Naive thymus-derived CD4-positive, alpha-beta T cell (primary cell): ENCODE data around the gene ZER1. TPM values are rescaled to one million over a fixed set of nuclear protein-coding genes. Genes with fewer than 3 reads are reported as not detected.
A peak's percentile ranks its signal among the peaks of the same experiment; 100 is the strongest.
"Not testable (repeated sequence)": the region's sequence is repeated elsewhere in the genome, so short reads cannot be mapped to it uniquely, and the experiment has no call there.

ENCODE experiments used
- ATAC-seq: fragments of 150-1000 bp; cut with Tn5 transposase; 2 replicates; pipeline ENCODE4 v1.10.0; 2021; ENCODE audit warnings: mild to moderate bottlenecking, moderate library complexity
- CTCF ChIA-PET: fragments of 350-600 bp; sonication (Branson Sonifier 250); formaldehyde crosslinking; loops from one replicate; lab custom pipeline; 2021; ENCODE audit warnings: antibody characterized with exemption; lab: Charles Lee
- POLR2A ChIA-PET: fragments of 350-600 bp; sonication (Branson Sonifier 250); formaldehyde crosslinking; loops from one replicate; lab custom pipeline; 2021; ENCODE audit warnings: antibody characterized with exemption, inconsistent platforms; lab: Charles Lee
- DNase-seq, 9 donors: peaks; one replicate each; pipeline versions ENCODE4 v3.0.0 to v3.0.0-alpha.2; 2020 to 2022; ENCODE audit warnings: mixed read lengths in 1 of 9
- H3K27ac ChIP-seq: one replicate; pipeline ENCODE4 v1.7.0; 2013; ENCODE audit warnings: mild to moderate bottlenecking, low read depth, low read length, moderate library complexity
- H3K27me3 ChIP-seq, 2 donors: one replicate each; pipeline ENCODE4 v1.7.0; 2013; ENCODE audit warnings: low read length in 2 of 2, mild to moderate bottlenecking in 2 of 2, moderate library complexity in 2 of 2; ENCODE audit not compliant: control insufficient read depth in 2 of 2, insufficient read depth in 2 of 2
- H3K36me3 ChIP-seq, 3 experiments: 1 replicate in 2 of 3; 2 replicates in 1 of 3; pipeline ENCODE4 v1.7.0; 2013; ENCODE audit warnings: low read length in 3 of 3, mild to moderate bottlenecking in 3 of 3, moderate library complexity in 1 of 3; ENCODE audit not compliant: insufficient read depth in 3 of 3, control insufficient read depth in 2 of 3
- H3K4me1 ChIP-seq, 2 donors: one replicate each; pipeline ENCODE4 v1.7.0; 2013; ENCODE audit warnings: low read length in 2 of 2, mild to moderate bottlenecking in 2 of 2, moderate library complexity in 1 of 2; ENCODE audit not compliant: control insufficient read depth in 2 of 2, insufficient read depth in 2 of 2
- H3K4me3 ChIP-seq: 2 replicates; pipeline ENCODE4 v1.7.0; 2013; ENCODE audit warnings: mild to moderate bottlenecking, low read length
- H3K9me3 ChIP-seq, 3 experiments: 1 replicate in 2 of 3; 2 replicates in 1 of 3; pipeline ENCODE4 v1.7.0; 2013; ENCODE audit warnings: low read length in 3 of 3; ENCODE audit not compliant: control insufficient read depth in 2 of 3
- H3K27ac Mint-ChIP-seq, 9 donors: one replicate each; pipeline ENCODE4 v1.8.0; 2020 to 2022; ENCODE audit warnings: mixed read lengths in 9 of 9, mild to moderate bottlenecking in 8 of 9, moderate library complexity in 5 of 9, inconsistent platforms in 2 of 9
- H3K27me3 Mint-ChIP-seq, 5 donors: one replicate each; pipeline ENCODE4 v1.8.0; 2021 to 2022; ENCODE audit warnings: mixed read lengths in 5 of 5, mild to moderate bottlenecking in 1 of 5
- H3K36me3 Mint-ChIP-seq, 5 donors: one replicate each; pipeline ENCODE4 v1.8.0; 2020 to 2022; ENCODE audit warnings: mixed read lengths in 5 of 5, mild to moderate bottlenecking in 3 of 5, inconsistent platforms in 1 of 5
- H3K4me1 Mint-ChIP-seq, 7 donors: one replicate each; pipeline ENCODE4 v1.8.0; 2020 to 2022; ENCODE audit warnings: mixed read lengths in 7 of 7, mild to moderate bottlenecking in 3 of 7, inconsistent platforms in 1 of 7
- H3K4me3 Mint-ChIP-seq, 10 donors: one replicate each; pipeline ENCODE4 v1.8.0; 2020 to 2022; ENCODE audit warnings: mild to moderate bottlenecking in 10 of 10, mixed read lengths in 10 of 10, moderate library complexity in 6 of 10, inconsistent platforms in 2 of 10
- H3K9me3 Mint-ChIP-seq, 11 donors: one replicate each; pipeline ENCODE4 v1.8.0; 2020 to 2022; ENCODE audit warnings: mixed read lengths in 11 of 11, mild to moderate bottlenecking in 4 of 11, inconsistent platforms in 1 of 11, moderate library complexity in 1 of 11
- intact Hi-C, 2 donors: fragments of 100-400 bp; cut with micrococcal nuclease; formaldehyde crosslinking; loops; one replicate each; pipeline ENCODE4 v1.15.1; 2023
- polyA plus RNA-seq, 2 donors: library from polyadenylated mRNA; unstranded; fragments of 300-500 nt; fragmentation: Illumina TruSeq; gene quantifications; one replicate each; pipeline ENCODE4 v1.2.3, GENCODE V29; 2021
- total RNA-seq, 6 experiments: library from RNA in 5 of 6; stranded (reverse) in 5 of 6; gene quantifications; 1 replicate in 5 of 6; 2 replicates in 1 of 6; pipeline ENCODE4 v1.2.3 and lab custom pipeline; 2021 to 2026

The ZER1 gene
- total and polyA plus RNA-seq, 7 experiments from 2014 or later = 22.7 to 57.7 (median 37.6) TPM

- Histone ChIP-seq H3K4me1 (peaks cover 13% of the 10 kb centered on the region in 2 donors), H3K9me3 (peaks cover 0 to 4% (median 0%) of the 10 kb centered on the region in 3 experiments), H3K4me3 (no peak overlapping the region), H3K36me3 (peaks cover 0 to 13% (median 0%) of the 10 kb centered on the region in 3 experiments), H3K27me3 (no peaks in the 10 kb centered on the region), H3K27ac (no peak overlapping the region)
- H3K4me3 Mint-ChIP-seq = peak overlapping the region in 6 of 10 donors; percentile 7 to 74 (median 35)
- H3K4me1 Mint-ChIP-seq = peaks cover 6 to 28% (median 19%) of the 10 kb centered on the region in 7 donors
- peaks cover 0 to 3% (median 0%) of the 10 kb centered on the region in 5 donors for H3K36me3 Mint-ChIP-seq
- peak overlapping the region in 7 of 9 donors; percentile 39 to 96 (median 71) for H3K27ac Mint-ChIP-seq
- peaks cover 0 to 5% (median 0%) of the 10 kb centered on the region in 11 donors for H3K9me3 Mint-ChIP-seq
- POLR2A ChIA-PET = interaction anchor here (0.6 to 1.3 kb wide), 4 partner anchors 8 to 101 kb away, joined by 3 to 4 read pairs (median 4); partner anchors contain the start of gene SPOUT1
- intact Hi-C loops = loop anchor here (5.0 kb wide), 1 partner anchor 83 kb away; the partner anchor contains the start of gene PKN3 (in 2 of the 2)
- CTCF ChIA-PET = no interaction called here
- no peaks in the 10 kb centered on the region for H3K27me3 Mint-ChIP-seq
- DNase-seq = no peak
- no peak for ATAC-seq
Observed at GRCh38 chr9:128785427-128785826, 13.7 kb upstream of the ZER1 start.

DNA sequence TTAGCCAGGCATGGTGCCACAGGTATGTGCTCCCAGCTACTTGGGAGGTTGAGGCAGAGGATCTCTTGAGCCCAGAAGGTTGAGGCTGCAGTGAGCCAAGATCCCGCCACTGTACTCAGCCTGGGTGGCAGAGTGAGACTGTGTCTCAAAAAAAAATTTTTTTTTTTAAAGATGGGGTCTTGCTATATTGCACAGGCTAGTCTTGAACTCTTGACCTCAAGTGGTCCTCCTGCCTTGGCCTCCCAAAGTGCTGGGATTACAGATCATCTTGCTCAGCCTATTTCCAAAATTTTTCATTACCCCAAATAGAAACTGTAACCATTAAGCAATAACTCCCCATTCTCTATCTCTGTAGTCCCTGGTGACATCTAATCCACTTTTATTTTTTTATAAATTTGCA is 10.9 kb upstream of the ZER1 start:
- ChIA-PET POLR2A (interaction anchor here (2.8 kb wide), 1 partner anchor 10 kb away, joined by 10 read pairs; the partner anchor contains the start of gene ZER1), CTCF (interaction anchor here (0.6 kb wide), 1 partner anchor 106 kb away, joined by 4 read pairs; no protein-coding TSS in a partner anchor)
- ATAC-seq = no peak
- H3K27me3 Mint-ChIP-seq = no peaks in the 10 kb centered on the region
- H3K27me3 ChIP-seq = no peaks in the 10 kb centered on the region
- peaks cover 0 to 5% (median 0%) of the 10 kb centered on the region in 3 experiments for H3K36me3 ChIP-seq
- H3K36me3 Mint-ChIP-seq = no peaks in the 10 kb centered on the region
- no peak overlapping the region for H3K27ac ChIP-seq
- peaks cover 5 to 7% of the 10 kb centered on the region in 2 donors for H3K4me1 ChIP-seq
- H3K4me3 ChIP-seq = no peak overlapping the region
- H3K9me3 ChIP-seq = peaks cover 0 to 4% (median 0%) of the 10 kb centered on the region in 3 experiments
- peaks cover under 1 to 10% (median 4%) of the 10 kb centered on the region in 7 donors for H3K4me1 Mint-ChIP-seq
- intact Hi-C loops = no loop called here
- H3K27ac Mint-ChIP-seq = no peak overlapping the region
- H3K9me3 Mint-ChIP-seq = peaks cover 0 to 5% (median 0%) of the 10 kb centered on the region in 11 donors
- no peak for DNase-seq
- H3K4me3 Mint-ChIP-seq = no peak overlapping the region

DNA sequence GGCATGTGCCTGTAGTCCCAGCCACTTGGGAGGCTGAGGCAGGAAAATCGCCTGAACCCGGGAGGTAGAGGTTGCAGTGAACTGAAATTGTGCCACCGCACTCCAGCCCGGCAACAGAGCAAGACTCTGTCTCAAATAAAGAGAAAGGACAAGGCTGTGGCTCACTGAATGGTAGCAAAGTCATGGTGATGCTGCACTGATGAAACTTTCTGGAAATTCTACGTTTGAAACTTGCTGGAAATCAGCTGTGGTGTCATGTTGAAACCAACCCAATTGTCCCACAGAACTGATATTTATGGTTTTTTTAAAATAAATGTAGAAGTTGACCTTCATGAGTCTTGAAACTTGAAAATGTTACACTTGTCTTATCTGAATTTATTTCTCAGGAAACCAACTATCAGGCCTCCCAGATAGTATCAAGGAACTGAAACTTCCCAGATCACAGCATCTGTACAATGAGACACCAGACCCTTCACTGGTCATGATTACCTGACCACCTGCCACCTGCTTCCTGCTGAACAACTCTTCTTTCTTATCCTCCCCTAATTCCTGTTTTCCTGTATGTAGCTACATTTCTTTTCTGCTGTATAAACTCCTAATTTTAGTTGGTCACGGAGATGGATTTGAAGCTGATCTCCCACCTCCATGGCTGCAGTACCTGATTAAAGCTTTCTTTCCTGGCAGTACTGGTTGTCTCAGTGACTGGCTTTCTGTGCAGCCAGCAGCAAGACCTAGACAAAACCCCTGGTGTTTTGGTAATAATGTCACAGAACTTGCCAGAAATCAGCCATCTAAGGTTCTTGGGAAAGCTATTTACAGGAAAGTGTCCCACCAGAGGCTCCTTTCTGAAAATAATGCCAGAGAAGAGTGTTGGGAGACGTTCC is 9.7 kb upstream of the ZER1 start:
- Histone ChIP-seq H3K36me3 (no peaks in the 10 kb centered on the region), H3K27me3 (no peaks in the 10 kb centered on the region), H3K4me1 (peaks cover 2 to 4% of the 10 kb centered on the region in 2 donors), H3K4me3 (no peak overlapping the region), H3K9me3 (peaks cover 0 to 4% (median 0%) of the 10 kb centered on the region in 3 experiments), H3K27ac (no peak overlapping the region)
- no peak for DNase-seq
- no peaks in the 10 kb centered on the region for H3K27me3 Mint-ChIP-seq
- H3K9me3 Mint-ChIP-seq = peaks cover 0 to 5% (median 0%) of the 10 kb centered on the region in 11 donors
- intact Hi-C loops = no loop called here
- no peak overlapping the region for H3K27ac Mint-ChIP-seq
- CTCF ChIA-PET = no interaction called here
- peak; percentile 37 for ATAC-seq
- no peak overlapping the region for H3K4me3 Mint-ChIP-seq
- peaks cover 0 to 4% (median 0%) of the 10 kb centered on the region in 7 donors for H3K4me1 Mint-ChIP-seq
- POLR2A ChIA-PET = interaction anchor here (1.3 to 2.8 kb wide), 2 partner anchors 9 to 48 kb away, joined by 3 to 10 read pairs; partner anchors contain the start of genes SPOUT1 and ZER1
- H3K36me3 Mint-ChIP-seq = no peaks in the 10 kb centered on the region

GRCh38 chr9:128780093-128780492 is 8.4 kb upstream of the ZER1 start:
- intact Hi-C loops, H3K4me3 ChIP-seq, H3K36me3 ChIP-seq, DNase-seq, ATAC-seq, H3K9me3 ChIP-seq, H3K4me1 Mint-ChIP-seq, H3K27ac ChIP-seq, H3K9me3 Mint-ChIP-seq, H3K27ac Mint-ChIP-seq, H3K4me3 Mint-ChIP-seq, H3K27me3 Mint-ChIP-seq, H3K36me3 Mint-ChIP-seq, H3K4me1 ChIP-seq, H3K27me3 ChIP-seq, POLR2A ChIA-PET, CTCF ChIA-PET: not testable (repeated sequence)

DNA sequence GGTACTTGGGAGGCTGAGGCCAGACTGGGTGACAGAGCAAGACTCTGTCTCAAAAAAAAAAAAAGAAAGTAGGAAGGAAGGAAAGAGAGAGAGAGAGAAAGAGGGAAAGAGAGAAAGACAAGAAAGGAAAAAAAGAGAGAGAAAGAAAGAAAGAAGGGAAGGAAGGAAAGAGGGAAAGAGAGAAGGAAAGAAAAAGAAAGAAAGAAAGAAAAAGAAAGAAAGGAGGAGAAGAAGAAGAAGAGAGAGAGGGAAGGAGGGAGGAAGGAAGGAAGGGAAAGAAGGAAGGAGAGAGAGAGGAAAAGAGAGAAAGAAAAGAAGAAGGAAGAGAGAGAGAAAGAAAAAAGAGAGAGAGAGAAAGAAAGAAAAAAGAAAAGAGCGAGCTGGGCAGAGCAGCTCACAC is 3.1 kb upstream of the ZER1 start:
- H3K36me3 ChIP-seq = peaks cover 0 to 4% (median 0%) of the 10 kb centered on the region in 3 experiments
- H3K4me1 Mint-ChIP-seq = peaks cover 14 to 16% (median 15%) of the 10 kb centered on the region in 7 donors
- H3K27me3 Mint-ChIP-seq = no peaks in the 10 kb centered on the region
- ChIA-PET POLR2A (interaction anchor here (1.2 kb wide), 1 partner anchor 15 kb away, joined by 4 read pairs; no protein-coding TSS in a partner anchor), CTCF (no interaction called here)
- peak overlapping the region in 1 of 9 donors; percentile 57 for H3K27ac Mint-ChIP-seq
- intact Hi-C loops = loop anchor here (5.0 kb wide), 3 partner anchors 118 to 498 kb away; partner anchors contain the start of genes DYNC2I2 (in 1 of the 2), GOLGA2 (in 1 of the 2), MIGA2 (in 1 of the 2) and SWI5 (in 1 of the 2)
- ATAC-seq (no peak), DNase-seq (no peak)
- peaks cover 7 to 12% of the 10 kb centered on the region in 2 donors for H3K4me1 ChIP-seq
- no peak overlapping the region for H3K27ac ChIP-seq
- no peak overlapping the region for H3K4me3 ChIP-seq
- H3K4me3 Mint-ChIP-seq = no peak overlapping the region
- H3K36me3 Mint-ChIP-seq = peaks cover 0 to 5% (median 3%) of the 10 kb centered on the region in 5 donors
- no peaks in the 10 kb centered on the region for H3K27me3 ChIP-seq
- H3K9me3 Mint-ChIP-seq = peaks cover 0 to 4% (median 0%) of the 10 kb centered on the region in 11 donors
- peaks cover 0 to 5% (median 0%) of the 10 kb centered on the region in 3 experiments for H3K9me3 ChIP-seq

DNA sequence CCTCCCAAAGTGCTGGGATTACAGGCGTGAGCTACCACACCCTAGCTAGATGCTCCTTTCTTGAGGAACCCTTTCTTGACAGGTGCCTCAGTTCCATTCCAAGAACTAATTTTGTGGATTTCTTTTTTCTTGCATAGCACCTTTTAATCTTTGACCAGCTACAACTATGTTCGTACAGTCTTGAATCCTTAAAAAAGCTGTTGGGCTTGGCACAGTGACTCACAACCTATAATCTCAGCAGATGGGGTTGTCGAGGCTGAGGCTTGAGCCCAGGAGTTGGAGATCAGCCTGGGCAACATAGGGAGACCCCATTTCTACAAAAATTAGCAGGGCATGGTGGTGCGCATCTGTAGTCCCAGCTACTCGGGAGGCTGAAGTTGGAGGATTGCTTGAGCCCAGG is 1.3 kb upstream of the ZER1 start:
- intact Hi-C loops = loop anchor here (5.0 kb wide), 3 partner anchors 116 to 496 kb away; partner anchors contain the start of genes DYNC2I2 (in 1 of the 2), GOLGA2 (in 1 of the 2), MIGA2 (in 1 of the 2) and SWI5 (in 1 of the 2)
- H3K27ac Mint-ChIP-seq = peak overlapping the region in 7 of 9 donors; percentile 25 to 100 (median 92)
- no peak for DNase-seq
- peak overlapping the region in 8 of 10 donors; percentile 42 to 99 (median 90) for H3K4me3 Mint-ChIP-seq
- Histone ChIP-seq H3K27me3 (no peaks in the 10 kb centered on the region), H3K4me1 (peaks cover 7 to 12% of the 10 kb centered on the region in 2 donors), H3K4me3 (no peak overlapping the region), H3K9me3 (peaks cover 0 to 5% (median 0%) of the 10 kb centered on the region in 3 experiments), H3K27ac (no peak overlapping the region), H3K36me3 (peaks cover 0 to 6% (median 0%) of the 10 kb centered on the region in 3 experiments)
- no peak for ATAC-seq
- peaks cover 0 to 5% (median 4%) of the 10 kb centered on the region in 5 donors for H3K36me3 Mint-ChIP-seq
- ChIA-PET CTCF (no interaction called here), POLR2A (interaction anchor here (0.9 to 3.3 kb wide), 7 partner anchors 9 to 263 kb away, joined by 4 to 31 read pairs (median 10); partner anchors contain the start of genes MIGA2, TBC1D13 and ZDHHC12)
- peaks cover 0 to 4% (median 0%) of the 10 kb centered on the region in 11 donors for H3K9me3 Mint-ChIP-seq
- no peaks in the 10 kb centered on the region for H3K27me3 Mint-ChIP-seq
- H3K4me1 Mint-ChIP-seq = peaks cover 18 to 33% (median 30%) of the 10 kb centered on the region in 7 donors
